ENCODE results near the gene ATP1B1.

The ATP1B1 gene

GRCh38 chr1:169106095-169106920, at the start of gene ATP1B1:
TSS of gene ATP1B1 (plus strand) at chr1:169106690. CDS start at chr1:169106830, 140 bp downstream.
- peak within 1 kb of the TSS; percentile 87 for H3K4me3 ChIP-seq (ENCODE audit: low read depth, low read length)
- TF ChIP-seq, protein P1, sequence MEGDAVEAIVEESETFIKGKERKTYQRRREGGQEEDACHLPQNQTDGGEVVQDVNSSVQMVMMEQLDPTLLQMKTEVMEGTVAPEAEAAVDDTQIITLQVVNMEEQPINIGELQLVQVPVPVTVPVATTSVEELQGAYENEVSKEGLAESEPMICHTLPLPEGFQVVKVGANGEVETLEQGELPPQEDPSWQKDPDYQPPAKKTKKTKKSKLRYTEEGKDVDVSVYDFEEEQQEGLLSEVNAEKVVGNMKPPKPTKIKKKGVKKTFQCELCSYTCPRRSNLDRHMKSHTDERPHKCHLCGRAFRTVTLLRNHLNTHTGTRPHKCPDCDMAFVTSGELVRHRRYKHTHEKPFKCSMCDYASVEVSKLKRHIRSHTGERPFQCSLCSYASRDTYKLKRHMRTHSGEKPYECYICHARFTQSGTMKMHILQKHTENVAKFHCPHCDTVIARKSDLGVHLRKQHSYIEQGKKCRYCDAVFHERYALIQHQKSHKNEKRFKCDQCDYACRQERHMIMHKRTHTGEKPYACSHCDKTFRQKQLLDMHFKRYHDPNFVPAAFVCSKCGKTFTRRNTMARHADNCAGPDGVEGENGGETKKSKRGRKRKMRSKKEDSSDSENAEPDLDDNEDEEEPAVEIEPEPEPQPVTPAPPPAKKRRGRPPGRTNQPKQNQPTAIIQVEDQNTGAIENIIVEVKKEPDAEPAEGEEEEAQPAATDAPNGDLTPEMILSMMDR (IDR thresholded peaks at IDR 0.05; ENCODE audit: low read depth, low read length): no peak
- TF ChIP-seq POLR2A (IDR thresholded peaks at IDR 0.05; ENCODE audit: extremely low read depth, insufficient read length): peak; percentile 90
- peak; percentile 89 for DNase-seq (ENCODE audit: low read depth)

- DNase-seq (ENCODE audit: low read depth): no peak
- TF ChIP-seq POLR2A (IDR thresholded peaks at IDR 0.05; ENCODE audit: extremely low read depth, insufficient read length) (no peak), MAX (IDR thresholded peaks at IDR 0.05; ENCODE audit: low read depth, low read length) (no peak), MYC (IDR thresholded peaks at IDR 0.05; ENCODE audit: low read depth, low read length) (no peak)
- TF ChIP-seq, protein P1 (IDR thresholded peaks at IDR 0.05; ENCODE audit: low read depth, low read length): no peak
- H3K4me3 ChIP-seq (ENCODE audit: low read depth, low read length): no peak overlapping the region
Measured at GRCh38 chr1:169059421-169059820, 47.1 kb upstream of the ATP1B1 start.

DNA sequence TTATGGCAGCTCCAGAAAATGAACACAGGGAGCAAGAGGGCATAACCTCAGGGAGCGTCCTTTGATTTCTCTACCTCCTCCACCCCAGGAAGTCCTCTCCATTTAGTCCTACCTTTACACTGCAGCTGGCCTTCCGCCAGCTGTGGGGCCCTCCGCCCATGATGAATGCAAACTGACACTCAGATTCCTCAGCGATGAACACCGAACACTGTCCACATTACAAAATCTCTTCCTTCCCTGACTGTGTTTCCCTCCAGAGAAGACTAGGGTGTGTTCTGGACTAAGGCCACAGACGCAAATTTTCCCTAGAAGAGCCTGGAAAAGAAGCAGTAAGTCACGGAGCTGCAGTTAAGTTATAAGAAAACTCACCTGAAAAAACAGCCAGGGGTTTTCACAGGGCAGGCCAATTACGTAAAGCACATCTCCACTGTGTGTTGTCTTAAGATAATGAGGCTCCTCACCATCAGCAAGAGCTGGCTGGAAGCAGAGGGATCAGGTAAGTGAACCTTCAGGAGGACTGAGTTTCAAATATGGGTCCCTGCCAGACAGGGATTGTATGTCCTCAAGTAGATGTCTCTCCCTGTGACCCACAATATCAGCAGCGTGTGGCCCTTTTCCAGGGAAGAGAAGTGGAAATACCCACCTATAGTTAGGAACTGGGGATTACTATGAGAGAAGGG, 46.3 kb upstream of the ATP1B1 start:
- DNase-seq (ENCODE audit: low read depth): no peak
- TF ChIP-seq MYC (IDR thresholded peaks at IDR 0.05; ENCODE audit: low read depth, low read length) (no peak), POLR2A (IDR thresholded peaks at IDR 0.05; ENCODE audit: extremely low read depth, insufficient read length) (no peak), MAX (IDR thresholded peaks at IDR 0.05; ENCODE audit: low read depth, low read length) (no peak)
- TF ChIP-seq, protein P1 (IDR thresholded peaks at IDR 0.05; ENCODE audit: low read depth, low read length): no peak
- no peak overlapping the region for H3K4me3 ChIP-seq (ENCODE audit: low read depth, low read length)

- H3K4me3 ChIP-seq (ENCODE audit: low read depth, low read length): no peak overlapping the region
- no peak for TF ChIP-seq POLR2A (IDR thresholded peaks at IDR 0.05; ENCODE audit: extremely low read depth, insufficient read length)
- no peak for TF ChIP-seq MYC (IDR thresholded peaks at IDR 0.05; ENCODE audit: low read depth, low read length)
- TF ChIP-seq MAX (IDR thresholded peaks at IDR 0.05; ENCODE audit: low read depth, low read length): no peak
- TF ChIP-seq, protein P1 (IDR thresholded peaks at IDR 0.05; ENCODE audit: low read depth, low read length): no peak
- DNase-seq (ENCODE audit: low read depth): peak; percentile 54
Measured at GRCh38 chr1:169060919-169061639, 45.4 kb upstream of the ATP1B1 start.

DNA sequence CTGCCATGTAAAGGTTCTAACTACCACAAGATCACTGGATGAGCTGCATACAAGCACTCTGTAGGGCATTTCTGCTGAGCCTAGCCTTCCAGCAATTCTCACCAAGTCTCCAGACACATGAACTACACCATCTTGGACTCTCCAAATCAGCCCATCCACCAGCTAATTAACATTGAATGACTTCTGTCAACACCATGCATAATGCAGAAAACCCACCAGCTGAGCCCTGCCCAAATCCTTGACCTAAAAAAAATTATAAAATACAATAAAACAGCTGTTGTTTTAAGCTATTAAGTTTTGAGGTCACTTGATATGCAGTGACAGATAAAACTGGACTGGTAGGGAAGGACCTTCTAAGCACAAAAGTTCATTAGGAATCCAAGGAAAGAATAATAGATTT, 44.3 kb upstream of the ATP1B1 start:
- TF ChIP-seq, protein P1 (IDR thresholded peaks at IDR 0.05; ENCODE audit: low read depth, low read length): no peak
- TF ChIP-seq MAX (IDR thresholded peaks at IDR 0.05; ENCODE audit: low read depth, low read length) (no peak), POLR2A (IDR thresholded peaks at IDR 0.05; ENCODE audit: extremely low read depth, insufficient read length) (no peak), MYC (IDR thresholded peaks at IDR 0.05; ENCODE audit: low read depth, low read length) (no peak)
- H3K4me3 ChIP-seq (ENCODE audit: low read depth, low read length): no peak overlapping the region
- DNase-seq (ENCODE audit: low read depth): no peak

Data from NB4 (cell line).